Keratinocyte (primary cell): ENCODE data around the gene LIPT2. TPM values are rescaled to one million over a fixed set of nuclear protein-coding genes. Genes with fewer than 3 reads are reported as not detected.

Experiments
- DNase-seq: peaks from one replicate; pipeline ENCODE4 v3.0.0-alpha.2; 2011; ENCODE audit warnings: low read depth, missing footprints, low spot score
- FAIRE-seq: peaks from 2 replicates; lab custom pipeline; 2011; peaks lifted over from hg19 to GRCh38; lab: Jason Lieb, UNC
- H2AFZ ChIP-seq: 2 replicates; pipeline ENCODE4 v1.6.0; 2012; ENCODE audit warnings: low read length, control low read depth, inconsistent platforms; ENCODE audit not compliant: control insufficient read depth
- H3K27ac ChIP-seq: 2 replicates; pipeline ENCODE4 v1.5.1; 2011; ENCODE audit warnings: low read length; ENCODE audit not compliant: control insufficient read depth, insufficient read depth
- H3K27me3 ChIP-seq: 3 replicates; pipeline ENCODE4 v1.6.0; 2011; ENCODE audit warnings: low read length; ENCODE audit not compliant: control insufficient read depth, insufficient read depth; ENCODE audit errors: extremely low read depth
- H3K36me3 ChIP-seq, 2 experiments: 2 replicates in 1 of 2; 3 replicates in 1 of 2; pipeline ENCODE4 v1.5.1; 2011; ENCODE audit warnings: low read length in 2 of 2, mild to moderate bottlenecking in 1 of 2; ENCODE audit not compliant: control insufficient read depth in 2 of 2, insufficient read depth in 2 of 2; ENCODE audit errors: extremely low read depth in 1 of 2
- H3K4me1 ChIP-seq: 3 replicates; pipeline ENCODE4 v1.5.1; 2011; ENCODE audit warnings: low read length; ENCODE audit not compliant: control insufficient read depth, insufficient read depth; ENCODE audit errors: extremely low read depth
- H3K4me2 ChIP-seq: 3 replicates; pipeline ENCODE4 v1.6.0; 2011; ENCODE audit warnings: low read depth, low read length; ENCODE audit not compliant: control insufficient read depth, insufficient read depth; ENCODE audit errors: extremely low read depth
- H3K4me3 ChIP-seq, 3 experiments: fragments of 200-600 bp in 1 of 3; sonication (generic) in 1 of 3; 2 replicates in 2 of 3; 3 replicates in 1 of 3; pipeline ENCODE4 v1.5.1; 2011 to 2016; ENCODE audit warnings: low read length in 3 of 3, mild to moderate bottlenecking in 3 of 3, control low read depth in 2 of 3, inconsistent platforms in 1 of 3, low read depth in 1 of 3, mixed read lengths in 1 of 3, mixed run types in 1 of 3, moderate library complexity in 1 of 3; ENCODE audit not compliant: control insufficient read depth in 2 of 3, insufficient read depth in 2 of 3; ENCODE audit errors: extremely low read depth in 1 of 3
- H3K79me2 ChIP-seq: 2 replicates; pipeline ENCODE4 v1.6.0; 2012; ENCODE audit warnings: low read length; ENCODE audit not compliant: control insufficient read depth, insufficient read depth
- H3K9ac ChIP-seq: 3 replicates; pipeline ENCODE4 v1.6.0; 2011; ENCODE audit warnings: low read length; ENCODE audit not compliant: control insufficient read depth, insufficient read depth; ENCODE audit errors: extremely low read depth
- H3K9me1 ChIP-seq: 3 replicates; pipeline ENCODE4 v1.6.0; 2011; ENCODE audit warnings: low read length; ENCODE audit not compliant: control insufficient read depth, insufficient read depth; ENCODE audit errors: extremely low read depth
- H3K9me3 ChIP-seq: 2 replicates; pipeline ENCODE4 v1.5.1; 2012; ENCODE audit warnings: low read depth, low read length; ENCODE audit not compliant: control insufficient read depth
- H4K20me1 ChIP-seq: 3 replicates; pipeline ENCODE4 v1.6.0; 2011; ENCODE audit warnings: low read length; ENCODE audit not compliant: control insufficient read depth, insufficient read depth; ENCODE audit errors: extremely low read depth
- CTCF ChIP-seq, 3 experiments: IDR thresholded peaks in 1 of 3; conservative IDR thresholded peaks in 1 of 3; optimal IDR thresholded peaks in 1 of 3; 2 replicates in 2 of 3; 3 replicates in 1 of 3; pipeline versions ENCODE3 to v1.5.1; 2011; ENCODE audit warnings: low read length in 3 of 3, mild to moderate bottlenecking in 3 of 3, moderate library complexity in 2 of 3, control low read depth in 1 of 3, inconsistent platforms in 1 of 3; ENCODE audit not compliant: insufficient read depth in 2 of 3; ENCODE audit errors: extremely low read depth in 1 of 3
- EZH2 ChIP-seq: IDR thresholded peaks from one replicate; pipeline ENCODE4 v1.6.1; 2012; ENCODE audit warnings: inconsistent platforms, mild to moderate bottlenecking, low read length, moderate library complexity
- dilution Hi-C: fragments of 300-500 bp; cut with MboI; formaldehyde crosslinking; loops from one replicate; pipeline ENCODE4 v1.7.0; 2020; ENCODE audit warnings: low sequenced_read_pairs; ENCODE audit not compliant: extremely low pct_ligation_motif_present
- polyA plus RNA-seq, 5 experiments: library from polyadenylated mRNA; depleted of rRNA in 3 of 5; stranded (reverse) in 3 of 5; stranded (forward) in 1 of 5; unstranded in 1 of 5; fragments of >200 nt; gene quantifications; 1 replicate in 1 of 5; 2 replicates in 3 of 5; 3 replicates in 1 of 5; pipeline versions ENCODE4 v1.2.1 to v1.2.3, GENCODE V29; 2011 to 2012; ENCODE audit warnings: missing spikeins in 2 of 5, low read depth in 1 of 5, low replicate concordance in 1 of 5

LIPT2 gene
- polyA plus RNA-seq, 1 donor (not counting 4 experiments of a cell fraction or from before 2014, with no cell fraction given) = 2.3 TPM

GRCh38 chr11:74453373-74453975 lies 40.0 kb downstream of the LIPT2 start:
- H2AFZ ChIP-seq = no peak overlapping the region
- peaks cover 6% of the 10 kb centered on the region for H3K27me3 ChIP-seq
- H4K20me1 ChIP-seq = no peaks in the 10 kb centered on the region
- no peaks in the 10 kb centered on the region for H3K36me3 ChIP-seq
- no peak for TF ChIP-seq EZH2
- TF ChIP-seq CTCF (optimal IDR thresholded peaks at IDR 0.05 in 1 of 3, IDR thresholded peaks at IDR 0.05 in 1 of 3, conservative IDR thresholded peaks at IDR 0.05 in 1 of 3; ENCODE audit: extremely low read depth in 1 of 3, insufficient read depth in 2 of 3, low read length in 3 of 3) = peak; percentile 79 to 89 (median 85)
- peak; percentile 21 for DNase-seq
- no peak overlapping the region for H3K4me2 ChIP-seq
- no peak overlapping the region for H3K9ac ChIP-seq
- dilution Hi-C loops = no loop called here
- H3K79me2 ChIP-seq = no peaks in the 10 kb centered on the region
- no peak overlapping the region for H3K27ac ChIP-seq
- H3K4me3 ChIP-seq = no peak overlapping the region
- no peak for FAIRE-seq
- H3K4me1 ChIP-seq = no peaks in the 10 kb centered on the region
- H3K9me1 ChIP-seq = no peaks in the 10 kb centered on the region
- H3K9me3 ChIP-seq = no peaks in the 10 kb centered on the region

GRCh38 chr11:74452366-74452765 lies 41.2 kb downstream of the LIPT2 start:
- H3K27me3 ChIP-seq = peaks cover 6% of the 10 kb centered on the region
- H2AFZ ChIP-seq = no peak overlapping the region
- no peak overlapping the region for H3K4me2 ChIP-seq
- H3K79me2 ChIP-seq = no peaks in the 10 kb centered on the region
- H3K9ac ChIP-seq = no peak overlapping the region
- no peak for FAIRE-seq
- no peak overlapping the region for H3K4me3 ChIP-seq
- no peaks in the 10 kb centered on the region for H3K9me3 ChIP-seq
- no peak for DNase-seq
- H3K27ac ChIP-seq = no peak overlapping the region
- no peaks in the 10 kb centered on the region for H3K4me1 ChIP-seq
- H3K9me1 ChIP-seq = no peaks in the 10 kb centered on the region
- H3K36me3 ChIP-seq = no peaks in the 10 kb centered on the region
- no peaks in the 10 kb centered on the region for H4K20me1 ChIP-seq
- dilution Hi-C loops = no loop called here
- TF ChIP-seq CTCF (optimal IDR thresholded peaks at IDR 0.05 in 1 of 3, IDR thresholded peaks at IDR 0.05 in 1 of 3, conservative IDR thresholded peaks at IDR 0.05 in 1 of 3; ENCODE audit: extremely low read depth in 1 of 3, insufficient read depth in 2 of 3, low read length in 3 of 3) (no peak), EZH2 (no peak)
